Right lobe of liver (tissue), 6 donors: ENCODE measurements around the gene GPAT3. TPM values are rescaled to one million over a fixed set of nuclear protein-coding genes. Genes with fewer than 3 reads are reported as not detected.

ENCODE experiments used
- ATAC-seq, 4 donors: fragments of 200-7000 bp; cut with Tn5 transposase; one replicate each; pipeline ENCODE4 v1.9.1; 2020; ENCODE audit warnings: mild to moderate bottlenecking in 4 of 4, moderate library complexity in 4 of 4
- DNase-seq, 3 donors: peaks; one replicate each; pipeline ENCODE4 v3.0.0-alpha.2; 2020
- H3K27ac ChIP-seq, 3 donors: fragments of 200-600 bp; one replicate each; pipeline ENCODE4 v1.8.0; 2022
- H3K27me3 ChIP-seq, 2 donors: fragments of 200-600 bp; one replicate each; pipeline ENCODE4 v1.8.0; 2022
- H3K36me3 ChIP-seq, 4 donors: fragments of 200-600 bp; sonication (generic) in 1 of 4; one replicate each; pipeline versions ENCODE4 v1.5.1 to v1.8.0; 2017 to 2022; ENCODE audit warnings: control low read depth in 1 of 4
- H3K4me1 ChIP-seq, 4 donors: fragments of 200-600 bp; sonication (generic) in 1 of 4; one replicate each; pipeline versions ENCODE4 v1.5.1 to v1.8.0; 2017 to 2022; ENCODE audit warnings: control low read depth in 1 of 4
- H3K4me3 ChIP-seq, 3 donors: fragments of 200-600 bp; one replicate each; pipeline ENCODE4 v1.8.0; 2022
- H3K9me3 ChIP-seq, 4 donors: fragments of 200-600 bp; sonication (generic) in 1 of 4; one replicate each; pipeline versions ENCODE4 v1.5.1 to v1.8.0; 2017 to 2022; ENCODE audit warnings: control low read depth in 1 of 4
- CTCF ChIP-seq, 4 donors: fragments of 200-600 bp in 3 of 4; fragments of 450-650 bp in 1 of 4; IDR thresholded peaks; one replicate each; pipeline versions ENCODE4 v1.5.1 to v1.8.0; 2016 to 2022; ENCODE audit warnings: antibody characterized with exemption in 4 of 4, mild to moderate bottlenecking in 2 of 4
- POLR2A ChIP-seq: fragments of 450-650 bp; IDR thresholded peaks from one replicate; pipeline ENCODE4 v1.6.1; 2017; ENCODE audit warnings: antibody characterized with exemption, mild to moderate bottlenecking
- WGBS: methylation state at CpG from one replicate; pipeline ENCODE4 v1.1.6; 2018; ENCODE audit warnings: low coverage, low lambda C conversion rate; ENCODE audit not compliant: insufficient coverage; ENCODE audit errors: missing lambda C conversion rate; 5-methylcytosine and 5-hydroxymethylcytosine counted together
- intact Hi-C, 2 donors: fragments of 100-400 bp; cut with DNase I; formaldehyde crosslinking; loops; one replicate each; pipeline versions ENCODE4 v1.11.2 to v1.14.1; 2022
- total RNA-seq, 6 experiments: library from RNA; depleted of rRNA in 2 of 6; stranded (reverse); fragments of >200 nt in 2 of 6; fragmentation: NEBNext Ultra II Directional in 3 of 6; extraction: Animal tissue kit (Norgen Biotek cat#: 25700) in 3 of 6; gene quantifications; one replicate each; pipeline versions ENCODE4 v1.1.0 to v1.2.4, GENCODE V29; 2016 to 2023
- donor health status: DM: no; HTN: yes; CAD: no.
- donor health status: DM: no; HTN: no; CAD: no.
- donor health status: DM: no; HTN: no; CAD: no.
- donor health status: DM: no; HTN: yes; CAD: no.
- donor health status: DM: no; HTN: yes; CAD: no.

Gene GPAT3
- total RNA-seq, 6 experiments from 2014 or later: 5.1 to 9.0 (median 5.7) TPM

GRCh38 chr4:83589279-83589678, 53.4 kb downstream of the GPAT3 start:
- DNase-seq (no peak), ATAC-seq (no peak)
- H3K4me3 ChIP-seq: no peak overlapping the region

GRCh38 chr4:83591056-83591455, 55.1 kb downstream of the GPAT3 start:
- Histone ChIP-seq H3K4me1 (no peaks in the 10 kb centered on the region), H3K9me3 (no peaks in the 10 kb centered on the region), H3K4me3 (no peak overlapping the region), H3K27me3 (no peaks in the 10 kb centered on the region), H3K36me3 (no peaks in the 10 kb centered on the region), H3K27ac (no peak overlapping the region)
- DNase-seq (no peak), ATAC-seq (no peak)
- intact Hi-C loops: no loop called here
- WGBS: 80% methylated on average over 4 of the region's 4 CpGs
- TF ChIP-seq POLR2A (no peak), CTCF (IDR thresholded peaks at IDR 0.05) (no peak)

More at GRCh38 chr4:83589279-83589678, 53.4 kb downstream of the GPAT3 start:
- H3K9me3 ChIP-seq: no peaks in the 10 kb centered on the region
- no peaks in the 10 kb centered on the region for H3K4me1 ChIP-seq
- no peaks in the 10 kb centered on the region for H3K27me3 ChIP-seq
- TF ChIP-seq CTCF (IDR thresholded peaks at IDR 0.05) (no peak), POLR2A (no peak)
- H3K27ac ChIP-seq: no peak overlapping the region
- intact Hi-C loops: no loop called here
- 80% methylated on average over 3 of the region's 3 CpGs for WGBS
- no peaks in the 10 kb centered on the region for H3K36me3 ChIP-seq

GRCh38 chr4:83591730-83592129, 55.8 kb downstream of the GPAT3 start:
- no peak overlapping the region for H3K27ac ChIP-seq
- no peaks in the 10 kb centered on the region for H3K4me1 ChIP-seq
- H3K9me3 ChIP-seq: no peaks in the 10 kb centered on the region
- H3K4me3 ChIP-seq: no peak overlapping the region
- TF ChIP-seq CTCF (IDR thresholded peaks at IDR 0.05): no peak
- TF ChIP-seq POLR2A: no peak
- WGBS: 60% methylated on average over 1 of the region's 1 CpG
- ATAC-seq (no peak), DNase-seq (no peak)
- no peaks in the 10 kb centered on the region for H3K27me3 ChIP-seq
- intact Hi-C loops: no loop called here
- H3K36me3 ChIP-seq: no peaks in the 10 kb centered on the region

- H3K4me3 ChIP-seq: no peak overlapping the region
- no peaks in the 10 kb centered on the region for H3K9me3 ChIP-seq
- no peaks in the 10 kb centered on the region for H3K27me3 ChIP-seq
- H3K36me3 ChIP-seq: peaks cover 0 to 4% (median 0%) of the 10 kb centered on the region in 4 donors
- ATAC-seq: peak in 2 of 4 donors; percentile 12 to 14
- 0% methylated on average over 1 of the region's 1 CpG for WGBS
- DNase-seq: no peak
- H3K27ac ChIP-seq: no peak overlapping the region
- H3K4me1 ChIP-seq: peaks cover 0 to 6% (median 0%) of the 10 kb centered on the region in 4 donors
- intact Hi-C loops: no loop called here
- TF ChIP-seq CTCF (IDR thresholded peaks at IDR 0.05): no peak
These were observed 63.3 kb downstream of the GPAT3 start for GRCh38 chr4:83599183-83599582.

- 97% methylated on average over 3 of the region's 3 CpGs for WGBS
- Histone ChIP-seq H3K36me3 (peaks cover 0 to under 1% (median 0%) of the 10 kb centered on the region in 4 donors), H3K27ac (no peak overlapping the region), H3K4me1 (peaks cover 0 to 15% (median 5%) of the 10 kb centered on the region in 4 donors), H3K9me3 (no peaks in the 10 kb centered on the region), H3K4me3 (no peak overlapping the region), H3K27me3 (no peaks in the 10 kb centered on the region)
- no peak for DNase-seq
- intact Hi-C loops: no loop called here
- no peak for ATAC-seq
- no peak for TF ChIP-seq POLR2A
- no peak for TF ChIP-seq CTCF (IDR thresholded peaks at IDR 0.05)
These were observed 67.2 kb downstream of the GPAT3 start for GRCh38 chr4:83603129-83603528.
